Measurements from ENCODE around the gene PARD3B. TPM values are rescaled to one million over a fixed set of nuclear protein-coding genes. Genes with fewer than 3 reads are reported as not detected.

Gene PARD3B
- total RNA-seq, 1 donor from 2014 or later: 16.4 TPM

DNA sequence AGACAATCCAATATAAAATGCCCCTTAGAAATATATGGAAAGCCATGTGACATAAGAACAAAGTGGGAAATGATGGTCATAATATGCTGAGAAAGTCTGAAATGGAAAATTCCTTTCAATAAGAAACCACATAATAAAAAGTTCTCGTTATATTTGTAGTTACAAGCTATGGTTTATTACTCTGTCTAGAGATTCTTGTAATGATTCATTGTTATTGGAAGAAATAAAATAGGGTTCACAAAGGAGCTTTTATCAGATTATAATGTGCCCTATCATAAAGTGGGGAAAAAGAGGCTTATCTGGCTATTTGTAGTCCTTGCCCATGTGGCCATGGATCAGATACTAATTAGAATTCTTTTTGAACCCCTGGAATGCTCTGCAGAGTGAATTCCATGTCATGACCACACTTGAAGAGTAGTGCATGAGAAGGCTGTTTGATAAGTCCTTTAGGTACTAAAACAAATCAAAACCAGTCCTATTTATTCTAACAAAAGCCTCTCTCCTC lies 716.3 kb downstream of the PARD3B start:
- no peak for DNase-seq (ENCODE audit: low read depth)

DNA sequence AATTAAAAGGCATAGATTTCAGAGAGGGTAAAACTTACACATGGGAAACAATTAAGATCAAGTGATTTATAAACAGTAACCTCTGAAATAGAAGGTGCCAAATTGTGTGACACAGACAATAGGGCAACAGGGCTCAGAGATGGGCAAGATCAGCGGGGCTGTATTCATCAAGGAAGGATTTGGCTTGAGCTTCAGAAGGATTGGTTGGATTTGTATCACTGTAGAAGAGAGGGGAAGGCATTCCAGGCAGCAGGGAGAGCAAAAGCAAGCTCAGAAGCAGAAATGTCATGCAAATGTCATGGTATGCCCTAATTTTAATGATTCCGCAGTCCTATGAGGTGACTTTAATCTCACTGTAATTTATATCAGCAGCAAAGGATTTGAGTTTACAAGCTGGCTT lies 722.0 kb downstream of the PARD3B start:
- DNase-seq (ENCODE audit: low read depth): no peak

GRCh38 chr2:205270689-205271088 lies 725.4 kb downstream of the PARD3B start:
- peak; percentile 9 for DNase-seq (ENCODE audit: low read depth)

- no peak for DNase-seq (ENCODE audit: low read depth)
These were observed 727.9 kb downstream of the PARD3B start for GRCh38 chr2:205273148-205273547.

GRCh38 chr2:205273627-205274026 lies 728.4 kb downstream of the PARD3B start:
- DNase-seq (ENCODE audit: low read depth): no peak

DNA sequence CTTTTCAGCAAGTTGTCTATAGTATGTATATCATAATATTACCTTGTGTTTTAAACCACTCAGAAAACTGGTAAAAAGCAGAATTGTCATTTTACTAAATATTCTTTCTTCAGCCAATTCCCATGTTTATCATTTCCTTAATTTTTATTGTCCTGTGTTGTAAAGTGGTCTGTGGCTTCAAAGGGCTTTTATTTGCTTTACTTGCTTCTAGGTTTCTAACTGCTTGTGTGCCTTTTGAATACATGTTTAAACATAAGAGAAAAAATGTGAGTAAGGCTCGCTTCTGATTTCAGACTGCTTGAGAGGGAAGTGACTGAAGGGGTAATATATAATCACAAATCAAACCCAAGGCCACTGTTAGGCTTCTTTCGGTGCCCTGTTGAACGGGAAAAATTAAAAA lies 729.5 kb downstream of the PARD3B start:
- no peak for DNase-seq (ENCODE audit: low read depth)

DNA sequence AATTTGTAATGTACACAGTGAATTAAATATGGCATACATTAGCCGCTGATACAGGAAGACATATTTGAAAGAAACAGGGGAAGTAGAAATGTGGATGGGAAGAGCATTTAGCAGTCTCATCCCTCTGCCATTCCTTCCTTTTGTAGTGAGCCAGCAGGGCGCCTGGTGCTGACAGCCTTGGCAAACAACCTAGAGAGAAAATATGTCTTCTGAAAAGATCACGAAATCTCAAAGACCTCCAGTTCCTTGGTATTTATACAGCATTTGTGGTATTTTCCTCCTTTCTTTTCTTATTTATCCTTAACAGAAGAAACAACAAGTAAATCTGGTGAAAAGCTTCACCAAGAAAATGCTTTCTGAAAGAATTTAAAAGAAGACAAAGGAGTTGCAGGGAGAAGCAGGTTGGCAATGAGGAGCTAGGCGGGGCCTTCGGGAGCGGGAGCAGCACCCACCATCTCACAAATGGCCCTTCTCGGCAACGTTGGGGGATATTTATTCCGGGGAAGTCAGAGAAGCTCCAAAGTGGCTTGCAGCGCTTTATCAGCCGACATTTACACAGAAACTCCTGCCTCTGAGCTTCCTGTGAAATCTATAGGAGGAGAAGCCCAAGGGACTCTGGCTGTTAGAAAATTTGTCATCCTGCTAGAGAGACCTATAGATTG lies 731.0 kb downstream of the PARD3B start:
- DNase-seq (ENCODE audit: low read depth): no peak

- no peak for DNase-seq (ENCODE audit: low read depth)
These were observed 735.4 kb downstream of the PARD3B start for GRCh38 chr2:205280596-205281236.

- no peak for DNase-seq (ENCODE audit: low read depth)
These were observed 738.5 kb downstream of the PARD3B start for GRCh38 chr2:205283736-205284270.

DNA sequence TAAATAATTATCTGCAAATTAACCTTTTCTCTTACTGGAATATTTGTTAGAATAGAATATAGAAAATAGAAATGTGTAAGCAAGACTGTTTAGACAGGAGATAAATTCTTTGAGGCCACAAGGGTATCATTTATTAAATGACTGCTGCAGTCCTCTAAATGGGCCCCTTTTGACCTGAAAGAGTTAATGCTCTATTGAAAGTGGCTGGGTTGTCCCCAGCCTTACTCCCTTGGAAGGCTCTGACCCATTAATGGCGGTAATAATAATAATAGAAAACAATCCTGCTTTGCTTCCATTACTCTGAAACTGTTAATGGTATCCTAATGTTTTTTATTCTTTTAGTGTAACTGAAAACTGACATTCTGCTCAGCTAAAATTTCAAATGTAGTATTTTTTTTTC lies 739.1 kb downstream of the PARD3B start:
- DNase-seq (ENCODE audit: low read depth): no peak

- DNase-seq (ENCODE audit: low read depth): no peak
These were observed 742.0 kb downstream of the PARD3B start for GRCh38 chr2:205287316-205287715.

DNA sequence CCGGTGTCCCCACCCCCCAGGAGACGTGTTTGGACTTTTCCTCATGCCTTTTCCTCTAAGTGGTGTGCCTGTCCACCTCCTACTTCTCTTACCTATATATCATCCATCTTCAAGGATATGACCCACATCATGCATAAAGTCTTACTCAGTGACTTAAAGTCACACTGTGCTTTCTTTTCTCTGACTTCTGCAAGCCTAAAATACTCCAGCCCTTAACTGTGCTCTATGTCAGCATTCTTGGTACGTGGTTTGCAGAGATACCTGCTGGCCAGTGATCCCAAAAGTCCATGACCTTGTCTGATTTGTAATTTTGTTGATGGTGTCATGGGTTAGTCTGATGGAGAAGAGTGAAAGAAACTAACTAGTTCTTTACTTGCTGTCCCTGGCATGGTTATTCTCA lies 743.4 kb downstream of the PARD3B start:
- peak; percentile 50 for DNase-seq (ENCODE audit: low read depth)

DNA sequence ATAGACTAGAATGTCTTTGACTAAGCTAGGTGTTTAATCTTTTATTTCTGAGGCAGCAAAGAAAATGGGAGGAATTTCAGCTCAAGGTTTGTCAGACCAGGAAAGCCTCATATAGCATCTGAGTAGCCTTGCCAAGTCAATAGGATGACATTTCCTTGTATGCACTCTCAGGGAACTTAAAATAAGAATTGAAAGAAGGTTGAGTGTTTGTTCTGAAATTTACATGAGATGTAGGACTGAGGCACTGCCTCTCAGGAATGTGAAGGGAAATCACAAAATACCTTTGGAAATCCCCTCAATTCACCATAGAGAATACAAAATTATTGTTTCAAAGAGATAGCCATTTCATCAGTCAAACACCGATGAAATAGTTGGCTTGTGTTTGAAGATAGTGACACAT lies 745.0 kb downstream of the PARD3B start:
- no peak for DNase-seq (ENCODE audit: low read depth)

DNA sequence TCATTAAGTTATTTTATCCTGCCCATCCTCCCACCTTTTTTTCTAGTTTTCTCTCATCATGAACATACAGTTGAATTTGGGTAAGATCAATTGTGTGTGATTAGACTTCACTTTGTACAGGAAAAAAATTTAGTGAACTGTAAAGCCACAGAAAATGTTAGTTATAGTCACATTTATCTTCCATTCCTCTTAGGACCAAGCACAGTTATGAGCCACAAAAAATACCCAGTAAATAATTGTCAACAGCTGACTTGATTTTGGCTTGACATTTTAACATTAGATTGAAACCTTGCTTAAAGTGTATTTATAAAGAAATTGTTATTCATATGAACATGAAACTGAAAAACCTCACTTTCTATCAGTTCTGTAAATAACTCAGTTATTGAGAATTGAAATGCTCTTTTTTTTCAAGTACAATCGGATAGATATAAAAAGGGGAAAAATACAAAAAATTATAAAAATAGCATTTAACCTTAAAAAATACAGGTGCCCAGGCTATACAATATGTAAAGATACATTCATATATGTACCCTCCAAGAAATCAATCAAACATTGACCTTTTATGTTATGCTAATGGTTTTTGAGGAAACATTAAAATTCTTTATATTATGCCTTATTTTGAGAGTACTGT lies 747.5 kb downstream of the PARD3B start:
- DNase-seq (ENCODE audit: low read depth): no peak

DNA sequence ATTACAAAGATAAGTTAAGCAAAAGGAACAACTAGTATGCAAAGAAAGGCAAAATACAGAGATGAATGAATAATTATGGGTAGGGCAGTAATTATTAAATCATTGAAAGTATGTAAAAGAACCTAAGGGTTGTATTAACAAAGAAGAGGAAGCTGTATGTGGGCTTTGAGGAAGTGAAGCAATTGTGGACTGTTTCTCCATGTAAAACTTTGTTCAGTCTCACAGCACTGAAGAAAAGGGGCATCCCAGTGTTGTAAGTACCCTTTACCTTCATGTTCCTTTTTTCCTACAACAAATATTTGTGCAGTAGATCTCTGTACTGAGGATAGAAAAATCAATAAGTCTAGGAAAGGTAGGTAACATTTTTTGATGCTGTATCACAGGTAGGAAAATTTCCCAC lies 748.3 kb downstream of the PARD3B start:
- DNase-seq (ENCODE audit: low read depth): no peak

- no peak for DNase-seq (ENCODE audit: low read depth)
These were observed 751.7 kb downstream of the PARD3B start for GRCh38 chr2:205296959-205297358.

DNA sequence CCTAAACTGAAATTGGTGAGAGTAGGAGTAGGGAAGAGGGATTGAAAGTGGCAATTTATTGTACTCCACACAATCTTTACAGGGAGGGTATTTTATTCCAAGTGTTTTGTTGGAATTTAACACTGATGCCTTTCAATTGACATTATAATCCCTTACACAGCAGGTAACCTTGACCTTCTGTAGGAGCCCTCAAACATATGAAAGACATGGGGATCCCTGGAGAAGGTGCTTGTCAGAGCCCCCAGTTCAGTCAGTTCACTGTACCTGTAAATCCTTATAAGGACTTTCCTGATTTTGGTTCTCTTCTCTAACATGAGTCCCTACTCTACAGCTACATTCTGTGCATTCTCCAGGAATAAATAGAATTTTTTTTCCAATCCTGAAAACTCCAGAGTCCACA lies 752.1 kb downstream of the PARD3B start:
- DNase-seq (ENCODE audit: low read depth): no peak

- DNase-seq (ENCODE audit: low read depth): no peak
These were observed 752.6 kb downstream of the PARD3B start for GRCh38 chr2:205297846-205298245.

DNA sequence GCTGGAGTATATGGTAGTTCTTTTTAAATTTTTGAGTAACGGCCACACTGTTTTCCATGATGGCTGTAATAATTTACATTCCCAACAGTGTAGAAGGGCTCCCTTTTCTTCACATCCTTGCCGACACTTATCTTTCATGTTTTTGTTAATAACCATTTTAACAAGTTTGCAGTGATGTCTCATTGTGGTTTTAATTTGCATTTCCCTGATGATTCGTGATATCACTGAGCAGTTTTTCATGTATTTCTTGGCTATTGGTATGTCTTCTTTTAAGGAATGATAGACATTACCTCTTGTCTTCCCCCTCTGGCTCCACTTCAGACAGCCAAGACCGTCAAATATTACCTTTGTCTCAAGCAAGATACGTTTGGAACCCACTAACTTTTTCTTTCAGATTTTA lies 765.9 kb downstream of the PARD3B start:
- DNase-seq (ENCODE audit: low read depth): no peak

DNA sequence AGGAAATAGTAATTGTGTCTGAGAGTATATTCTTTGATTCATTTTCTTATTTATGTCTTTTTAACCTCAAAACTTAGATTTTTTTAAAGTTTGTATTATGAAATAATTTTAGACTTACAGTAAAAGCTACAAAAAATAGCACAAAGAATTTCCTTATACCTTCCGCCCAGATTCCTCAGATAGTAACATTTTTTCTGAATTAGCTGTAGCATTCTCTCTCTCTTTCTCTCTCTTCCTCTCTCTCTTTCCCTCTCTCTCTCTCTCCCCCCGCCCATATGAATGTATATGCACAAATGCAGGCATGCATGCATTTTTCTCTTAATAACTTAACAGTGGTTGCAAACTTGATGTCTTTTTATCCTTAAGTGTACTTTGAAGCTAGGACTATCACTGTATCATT lies 776.0 kb downstream of the PARD3B start:
- no peak for DNase-seq (ENCODE audit: low read depth)

GRCh38 chr2:205323929-205324328 lies 778.7 kb downstream of the PARD3B start:
- DNase-seq (ENCODE audit: low read depth): peak; percentile 4

GRCh38 chr2:205324355-205324754 lies 779.1 kb downstream of the PARD3B start:
- no peak for DNase-seq (ENCODE audit: low read depth)

- DNase-seq (ENCODE audit: low read depth): no peak
These were observed 788.1 kb downstream of the PARD3B start for GRCh38 chr2:205333351-205333750.
